ENCODE measurements around the gene SPIRE1.

- no peak for TF ChIP-seq CTCF (IDR thresholded peaks at IDR 0.05)
- TF ChIP-seq POLR2A (IDR thresholded peaks at IDR 0.05) = no peak
These were observed 93.0 kb downstream of the SPIRE1 start for GRCh38 chr18:12564861-12565260.

All from Peyer's patch (tissue), 4 donors.